ENCODE measurements around the gene CAPG.

Gene CAPG

DNA sequence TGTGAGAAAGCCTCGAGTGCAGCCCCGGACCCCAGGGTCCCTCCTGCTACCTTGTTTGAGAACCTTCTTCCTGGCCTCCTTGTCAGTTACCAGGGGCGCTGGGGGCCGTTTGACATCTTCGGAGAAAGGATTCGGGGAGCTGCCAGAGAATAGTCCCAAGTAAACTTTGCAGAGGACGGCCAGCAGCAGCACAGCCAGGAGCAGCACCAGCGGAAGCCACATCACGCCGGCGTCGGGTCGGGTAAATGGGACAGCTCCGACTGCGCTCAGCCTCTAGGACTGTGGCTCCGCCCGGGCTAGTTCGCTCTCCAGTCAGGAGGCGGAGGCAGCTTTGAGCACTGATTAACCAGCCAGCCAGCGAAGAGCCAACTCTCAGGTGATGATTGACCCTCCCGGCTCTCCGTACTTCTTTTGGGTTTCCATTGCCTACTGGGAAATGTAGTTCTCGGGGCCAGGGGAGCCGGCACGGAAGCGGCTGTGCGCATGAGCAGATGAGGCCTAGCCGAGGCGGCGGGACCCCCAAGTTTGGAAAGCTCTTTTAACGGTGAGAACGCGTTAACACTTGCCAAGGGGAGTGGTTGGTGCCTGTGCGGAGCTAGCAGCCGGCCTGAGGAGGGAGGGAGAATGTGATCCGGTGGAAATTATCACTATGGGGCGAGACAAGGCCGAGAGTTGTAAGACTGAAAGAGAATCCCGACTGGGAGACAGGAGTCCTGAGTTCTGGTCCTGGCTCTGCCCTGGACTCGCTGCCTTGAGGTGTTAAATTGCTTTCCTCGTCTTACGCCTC, 55.7 kb downstream of the CAPG start, which contains the start of the genes ELMOD3 and RETSAT:
ELMOD3 (plus strand) TSS at position 484 of the 787 bp plus-strand sequence. CDS start 2,430 bp downstream, outside the sequence.
RETSAT (minus strand) TSS at position 243 of the 787 bp plus-strand sequence; CDS start at position 222, 21 bp downstream.
- peak; percentile 97 for DNase-seq

GRCh38 chr2:85353876-85354285, 56.3 kb downstream of the CAPG start:
- no peak for DNase-seq

- DNase-seq = no peak
These were observed 62.6 kb downstream of the CAPG start for GRCh38 chr2:85347599-85347998.

Data from NCI-H2171 (cell line).